Keratinocyte (primary cell): ENCODE data around the gene COL25A1. TPM values are rescaled to one million over a fixed set of nuclear protein-coding genes. Genes with fewer than 3 reads are reported as not detected.

Experiments used
- DNase-seq: peaks from one replicate; pipeline ENCODE4 v3.0.0-alpha.2; 2011; ENCODE audit warnings: low read depth, missing footprints, low spot score
- FAIRE-seq: peaks from 2 replicates; lab custom pipeline; 2011; peaks lifted over from hg19 to GRCh38; lab: Jason Lieb, UNC
- H2AFZ ChIP-seq: 2 replicates; pipeline ENCODE4 v1.6.0; 2012; ENCODE audit warnings: low read length, control low read depth, inconsistent platforms; ENCODE audit not compliant: control insufficient read depth
- H3K27ac ChIP-seq: 2 replicates; pipeline ENCODE4 v1.5.1; 2011; ENCODE audit warnings: low read length; ENCODE audit not compliant: control insufficient read depth, insufficient read depth
- H3K27me3 ChIP-seq: 3 replicates; pipeline ENCODE4 v1.6.0; 2011; ENCODE audit warnings: low read length; ENCODE audit not compliant: control insufficient read depth, insufficient read depth; ENCODE audit errors: extremely low read depth
- H3K36me3 ChIP-seq, 2 experiments: 2 replicates in 1 of 2; 3 replicates in 1 of 2; pipeline ENCODE4 v1.5.1; 2011; ENCODE audit warnings: low read length in 2 of 2, mild to moderate bottlenecking in 1 of 2; ENCODE audit not compliant: control insufficient read depth in 2 of 2, insufficient read depth in 2 of 2; ENCODE audit errors: extremely low read depth in 1 of 2
- H3K4me1 ChIP-seq: 3 replicates; pipeline ENCODE4 v1.5.1; 2011; ENCODE audit warnings: low read length; ENCODE audit not compliant: control insufficient read depth, insufficient read depth; ENCODE audit errors: extremely low read depth
- H3K4me2 ChIP-seq: 3 replicates; pipeline ENCODE4 v1.6.0; 2011; ENCODE audit warnings: low read depth, low read length; ENCODE audit not compliant: control insufficient read depth, insufficient read depth; ENCODE audit errors: extremely low read depth
- H3K4me3 ChIP-seq, 3 experiments: fragments of 200-600 bp in 1 of 3; sonication (generic) in 1 of 3; 2 replicates in 2 of 3; 3 replicates in 1 of 3; pipeline ENCODE4 v1.5.1; 2011 to 2016; ENCODE audit warnings: low read length in 3 of 3, mild to moderate bottlenecking in 3 of 3, control low read depth in 2 of 3, inconsistent platforms in 1 of 3, low read depth in 1 of 3, mixed read lengths in 1 of 3, mixed run types in 1 of 3, moderate library complexity in 1 of 3; ENCODE audit not compliant: control insufficient read depth in 2 of 3, insufficient read depth in 2 of 3; ENCODE audit errors: extremely low read depth in 1 of 3
- H3K79me2 ChIP-seq: 2 replicates; pipeline ENCODE4 v1.6.0; 2012; ENCODE audit warnings: low read length; ENCODE audit not compliant: control insufficient read depth, insufficient read depth
- H3K9ac ChIP-seq: 3 replicates; pipeline ENCODE4 v1.6.0; 2011; ENCODE audit warnings: low read length; ENCODE audit not compliant: control insufficient read depth, insufficient read depth; ENCODE audit errors: extremely low read depth
- H3K9me1 ChIP-seq: 3 replicates; pipeline ENCODE4 v1.6.0; 2011; ENCODE audit warnings: low read length; ENCODE audit not compliant: control insufficient read depth, insufficient read depth; ENCODE audit errors: extremely low read depth
- H3K9me3 ChIP-seq: 2 replicates; pipeline ENCODE4 v1.5.1; 2012; ENCODE audit warnings: low read depth, low read length; ENCODE audit not compliant: control insufficient read depth
- H4K20me1 ChIP-seq: 3 replicates; pipeline ENCODE4 v1.6.0; 2011; ENCODE audit warnings: low read length; ENCODE audit not compliant: control insufficient read depth, insufficient read depth; ENCODE audit errors: extremely low read depth
- CTCF ChIP-seq, 3 experiments: IDR thresholded peaks in 1 of 3; conservative IDR thresholded peaks in 1 of 3; optimal IDR thresholded peaks in 1 of 3; 2 replicates in 2 of 3; 3 replicates in 1 of 3; pipeline versions ENCODE3 to v1.5.1; 2011; ENCODE audit warnings: low read length in 3 of 3, mild to moderate bottlenecking in 3 of 3, moderate library complexity in 2 of 3, control low read depth in 1 of 3, inconsistent platforms in 1 of 3; ENCODE audit not compliant: insufficient read depth in 2 of 3; ENCODE audit errors: extremely low read depth in 1 of 3
- EZH2 ChIP-seq: IDR thresholded peaks from one replicate; pipeline ENCODE4 v1.6.1; 2012; ENCODE audit warnings: inconsistent platforms, mild to moderate bottlenecking, low read length, moderate library complexity
- dilution Hi-C: fragments of 300-500 bp; cut with MboI; formaldehyde crosslinking; loops from one replicate; pipeline ENCODE4 v1.7.0; 2020; ENCODE audit warnings: low sequenced_read_pairs; ENCODE audit not compliant: extremely low pct_ligation_motif_present
- polyA plus RNA-seq, 5 experiments: library from polyadenylated mRNA; depleted of rRNA in 3 of 5; stranded (reverse) in 3 of 5; stranded (forward) in 1 of 5; unstranded in 1 of 5; fragments of >200 nt; gene quantifications; 1 replicate in 1 of 5; 2 replicates in 3 of 5; 3 replicates in 1 of 5; pipeline versions ENCODE4 v1.2.1 to v1.2.3, GENCODE V29; 2011 to 2012; ENCODE audit warnings: missing spikeins in 2 of 5, low read depth in 1 of 5, low replicate concordance in 1 of 5

The COL25A1 gene
- polyA plus RNA-seq, 1 donor (not counting 4 experiments of a cell fraction or from before 2014, with no cell fraction given), result not detected

DNA sequence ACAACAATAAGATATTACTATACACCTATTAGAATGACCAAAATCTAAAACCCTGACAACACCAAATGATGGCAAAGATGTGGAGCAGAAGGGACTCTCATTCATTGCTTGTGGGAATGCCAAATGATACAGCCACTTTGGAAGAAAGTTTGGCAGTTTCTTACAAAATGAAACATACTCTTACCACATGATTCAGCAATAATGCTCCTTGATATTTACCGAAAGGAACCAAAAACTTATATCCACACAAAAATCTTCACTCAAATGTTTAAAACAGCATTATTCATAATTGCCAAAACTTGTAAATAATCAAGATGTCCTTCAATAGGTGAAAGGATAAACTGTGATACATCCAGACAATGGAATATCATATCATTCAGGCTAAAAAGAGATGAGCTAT lies 180.9 kb downstream of the COL25A1 start:
- Histone ChIP-seq H3K36me3 (no peaks in the 10 kb centered on the region), H3K9me1 (no peaks in the 10 kb centered on the region), H3K27ac (no peak overlapping the region), H4K20me1 (no peaks in the 10 kb centered on the region), H3K9ac (no peak overlapping the region), H2AFZ (no peak overlapping the region), H3K79me2 (no peaks in the 10 kb centered on the region), H3K4me2 (no peak overlapping the region), H3K4me3 (no peak overlapping the region), H3K27me3 (no peaks in the 10 kb centered on the region), H3K4me1 (no peaks in the 10 kb centered on the region), H3K9me3 (no peaks in the 10 kb centered on the region)
- DNase-seq (no peak), FAIRE-seq (no peak)
- TF ChIP-seq EZH2 (no peak), CTCF (optimal IDR thresholded peaks at IDR 0.05 in 1 of 3, IDR thresholded peaks at IDR 0.05 in 1 of 3, conservative IDR thresholded peaks at IDR 0.05 in 1 of 3; ENCODE audit: extremely low read depth in 1 of 3, insufficient read depth in 2 of 3, low read length in 3 of 3) (no peak)
- dilution Hi-C loops, result no loop called here

GRCh38 chr4:109119852-109120251 lies 182.6 kb downstream of the COL25A1 start:
- no peaks in the 10 kb centered on the region for H3K36me3 ChIP-seq
- H3K27ac ChIP-seq, result no peak overlapping the region
- dilution Hi-C loops, result no loop called here
- no peak for FAIRE-seq
- no peak overlapping the region for H3K4me2 ChIP-seq
- no peak overlapping the region for H3K4me3 ChIP-seq
- no peaks in the 10 kb centered on the region for H3K9me3 ChIP-seq
- no peak for DNase-seq
- peaks cover 9% of the 10 kb centered on the region for H3K27me3 ChIP-seq
- H4K20me1 ChIP-seq, result no peaks in the 10 kb centered on the region
- no peak for TF ChIP-seq CTCF (optimal IDR thresholded peaks at IDR 0.05 in 1 of 3, IDR thresholded peaks at IDR 0.05 in 1 of 3, conservative IDR thresholded peaks at IDR 0.05 in 1 of 3; ENCODE audit: extremely low read depth in 1 of 3, insufficient read depth in 2 of 3, low read length in 3 of 3)
- TF ChIP-seq EZH2, result no peak
- no peaks in the 10 kb centered on the region for H3K79me2 ChIP-seq
- no peaks in the 10 kb centered on the region for H3K9me1 ChIP-seq
- no peaks in the 10 kb centered on the region for H3K4me1 ChIP-seq
- H2AFZ ChIP-seq, result no peak overlapping the region
- no peak overlapping the region for H3K9ac ChIP-seq
